SH-SY5Y (cell line): ENCODE data around the gene KMT2B.

Source experiments
- GATA2 ChIP-seq: IDR thresholded peaks from 2 replicates; pipeline ENCODE4 v1.6.1; 2011; ENCODE audit warnings: mild to moderate bottlenecking, low read depth, low read length
- GATA3 ChIP-seq: IDR thresholded peaks from 2 replicates; pipeline ENCODE4 v1.6.1; 2011; ENCODE audit warnings: low read depth, mild to moderate bottlenecking, low read length, moderate library complexity

KMT2B gene

GRCh38 chr19:35750167-35750566 is 32.4 kb downstream of the KMT2B start:
- TF ChIP-seq GATA2 (no peak), GATA3 (no peak)

- no peak for TF ChIP-seq GATA2
- no peak for TF ChIP-seq GATA3
Measured at GRCh38 chr19:35751839-35752745, 34.3 kb downstream of the KMT2B start.

GRCh38 chr19:35752746-35753350 is 35.0 kb downstream of the KMT2B start:
- TF ChIP-seq GATA2 (no peak), GATA3 (no peak)

GRCh38 chr19:35753634-35754369 is 36.0 kb downstream of the KMT2B start:
- no peak for TF ChIP-seq GATA3
- no peak for TF ChIP-seq GATA2

GRCh38 chr19:35754370-35755130 is 36.7 kb downstream of the KMT2B start:
- TF ChIP-seq GATA3 = no peak
- no peak for TF ChIP-seq GATA2

GRCh38 chr19:35755131-35755549 is 37.3 kb downstream of the KMT2B start:
- TF ChIP-seq GATA2 (no peak), GATA3 (no peak)

- TF ChIP-seq GATA3 (no peak), GATA2 (no peak)
Measured at GRCh38 chr19:35755550-35756376, 38.0 kb downstream of the KMT2B start.

- TF ChIP-seq GATA2 (no peak), GATA3 (no peak)
Measured at GRCh38 chr19:35756377-35757230, 38.8 kb downstream of the KMT2B start, which contains the start of gene HSPB6. Gene HSPB6, minus strand, starts transcription at chr19:35757029. Its CDS starts 21 bp downstream, at chr19:35757008.

GRCh38 chr19:35757231-35757748 is 39.5 kb downstream of the KMT2B start:
- TF ChIP-seq GATA3 (no peak), GATA2 (no peak)

GRCh38 chr19:35757749-35758608 is 40.2 kb downstream of the KMT2B start, which contains the start of gene PROSER3:
Gene PROSER3, plus strand, starts transcription at chr19:35758176. Its CDS starts 40 bp downstream, at chr19:35758216.
- TF ChIP-seq GATA3 (no peak), GATA2 (no peak)

- TF ChIP-seq GATA3 (no peak), GATA2 (no peak)
Measured at GRCh38 chr19:35759697-35760096, 41.9 kb downstream of the KMT2B start.
